IPS-18c (cell line): ENCODE data around the gene ENKUR.
"Not testable (repeated sequence)": the region's sequence is repeated elsewhere in the genome, so short reads cannot be mapped to it uniquely, and the experiment has no call there.

ENCODE experiments used
- H3K4me3 ChIP-seq: 2 replicates; pipeline ENCODE4 v1.7.0; 2013; ENCODE audit warnings: low read depth, mild to moderate bottlenecking, low read length, moderate library complexity; ENCODE audit not compliant: insufficient read depth
- H3K9me3 ChIP-seq: one replicate; pipeline ENCODE4 v1.6.1; 2013; ENCODE audit warnings: mild to moderate bottlenecking, low read length, moderate library complexity; ENCODE audit not compliant: control insufficient read depth, insufficient read depth

Gene ENKUR

GRCh38 chr10:24988831-24989640 is 26.9 kb downstream of the ENKUR start:
- no peak overlapping the region for H3K4me3 ChIP-seq
- no peaks in the 10 kb centered on the region for H3K9me3 ChIP-seq

- no peaks in the 10 kb centered on the region for H3K9me3 ChIP-seq
- H3K4me3 ChIP-seq, result no peak overlapping the region
These were observed 31.1 kb downstream of the ENKUR start for GRCh38 chr10:24984906-24985305.

GRCh38 chr10:24983946-24984345 is 32.0 kb downstream of the ENKUR start:
- Histone ChIP-seq H3K9me3 (no peaks in the 10 kb centered on the region), H3K4me3 (no peak overlapping the region)

GRCh38 chr10:24983130-24983529 is 32.8 kb downstream of the ENKUR start:
- Histone ChIP-seq H3K9me3 (no peaks in the 10 kb centered on the region), H3K4me3 (no peak overlapping the region)

- no peaks in the 10 kb centered on the region for H3K9me3 ChIP-seq
- no peak overlapping the region for H3K4me3 ChIP-seq
These were observed 33.4 kb downstream of the ENKUR start for GRCh38 chr10:24982319-24983112.

- H3K4me3 ChIP-seq, result no peak overlapping the region
These were observed 34.7 kb downstream of the ENKUR start for GRCh38 chr10:24981161-24981710.

GRCh38 chr10:24979685-24980084 is 36.3 kb downstream of the ENKUR start:
- Histone ChIP-seq H3K9me3 (no peaks in the 10 kb centered on the region), H3K4me3 (no peak overlapping the region)

More at GRCh38 chr10:24981161-24981710, 34.7 kb downstream of the ENKUR start:
- no peaks in the 10 kb centered on the region for H3K9me3 ChIP-seq

- no peak overlapping the region for H3K4me3 ChIP-seq
- no peaks in the 10 kb centered on the region for H3K9me3 ChIP-seq
These were observed 41.0 kb downstream of the ENKUR start for GRCh38 chr10:24974976-24975375.

- H3K4me3 ChIP-seq, result no peak overlapping the region
- H3K9me3 ChIP-seq, result no peaks in the 10 kb centered on the region
These were observed 42.8 kb downstream of the ENKUR start for GRCh38 chr10:24973163-24973562.

GRCh38 chr10:24971374-24971773 is 44.6 kb downstream of the ENKUR start:
- H3K9me3 ChIP-seq, result no peaks in the 10 kb centered on the region
- no peak overlapping the region for H3K4me3 ChIP-seq

GRCh38 chr10:24969841-24970281 is 46.1 kb downstream of the ENKUR start:
- H3K9me3 ChIP-seq, result no peaks in the 10 kb centered on the region
- H3K4me3 ChIP-seq, result no peak overlapping the region

- H3K4me3 ChIP-seq, H3K9me3 ChIP-seq: not testable (repeated sequence)
These were observed 47.0 kb downstream of the ENKUR start for GRCh38 chr10:24968951-24969350.

GRCh38 chr10:24968349-24968748 is 47.6 kb downstream of the ENKUR start:
- no peak overlapping the region for H3K4me3 ChIP-seq
- H3K9me3 ChIP-seq, result no peaks in the 10 kb centered on the region

GRCh38 chr10:24966962-24967481 is 48.9 kb downstream of the ENKUR start:
- no peaks in the 10 kb centered on the region for H3K9me3 ChIP-seq
- no peak overlapping the region for H3K4me3 ChIP-seq

- Histone ChIP-seq H3K4me3 (no peak overlapping the region), H3K9me3 (no peaks in the 10 kb centered on the region)
These were observed 50.9 kb downstream of the ENKUR start for GRCh38 chr10:24965051-24965450.

- no peak overlapping the region for H3K4me3 ChIP-seq
- no peaks in the 10 kb centered on the region for H3K9me3 ChIP-seq
These were observed 52.4 kb downstream of the ENKUR start for GRCh38 chr10:24963521-24964041.

GRCh38 chr10:24962995-24963394 is 53.0 kb downstream of the ENKUR start:
- Histone ChIP-seq H3K9me3 (no peaks in the 10 kb centered on the region), H3K4me3 (no peak overlapping the region)
